ENCODE measurements around the gene IQSEC1. TPM values are rescaled to one million over a fixed set of nuclear protein-coding genes. Genes with fewer than 3 reads are reported as not detected.

Gene IQSEC1
- total and polyA plus RNA-seq, 2 donors (not counting 1 experiment from before 2014, with no cell fraction given) = 96.7 to 222 TPM

DNA sequence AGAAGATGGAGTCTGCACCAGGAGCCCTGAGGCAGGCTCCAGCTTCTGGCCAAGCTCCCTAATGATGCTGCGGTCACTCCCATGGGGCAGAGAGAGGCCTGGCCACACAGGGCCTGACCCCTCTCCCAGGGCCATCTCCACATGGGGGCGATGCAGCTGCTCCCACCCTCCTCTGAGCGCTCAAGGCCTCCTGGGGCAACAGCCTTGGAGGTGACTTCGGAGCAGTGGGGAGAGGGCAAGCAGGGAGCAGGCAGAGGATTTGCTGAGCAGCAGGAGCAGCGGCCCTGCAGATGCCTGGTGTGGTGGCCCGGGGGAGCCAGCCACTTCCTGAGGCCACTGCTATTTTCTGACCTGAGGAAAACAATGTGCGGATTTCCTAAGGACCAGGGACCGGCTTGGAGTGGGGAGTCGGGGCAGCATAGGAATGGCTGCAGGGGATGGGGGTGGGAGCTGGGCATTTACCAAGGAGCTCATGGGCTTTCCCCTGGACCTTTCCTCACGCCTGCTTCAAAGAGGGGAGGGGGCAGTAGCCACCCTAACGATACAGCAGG lies 150.3 kb downstream of the IQSEC1 start:
- H3K9me3 Mint-ChIP-seq (ENCODE audit: insufficient read depth) = no peaks in the 10 kb centered on the region
- CTCF ChIA-PET = no interaction called here
- Histone ChIP-seq H3K27ac (ENCODE audit: low read length in 2 of 2) (no peak overlapping the region), H2AFZ (ENCODE audit: insufficient read depth, low read depth, low read length, poor library complexity, severe bottlenecking) (no peak overlapping the region), H3K4me2 (replicated peaks; ENCODE audit: low read depth, low read length, poor library complexity, severe bottlenecking) (no peak overlapping the region), H4K20me1 (ENCODE audit: control insufficient read depth, insufficient read depth, low read length, poor library complexity, severe bottlenecking) (peaks cover 97% of the 10 kb centered on the region), H3K4me3 (ENCODE audit: control extremely low read depth in 1 of 5, extremely low read depth in 1 of 5, insufficient read depth in 1 of 5, low read depth in 2 of 5, low read length in 4 of 5) (no peak overlapping the region), H3K27me3 (replicated peaks in 1 of 4; ENCODE audit: control extremely low read depth in 1 of 4, control insufficient read depth in 3 of 4, insufficient read depth in 4 of 4, low read length in 3 of 4) (no peaks in the 10 kb centered on the region), H3K9me3 (ENCODE audit: control extremely low read depth in 1 of 3, control insufficient read depth in 2 of 3, insufficient read depth in 1 of 3, low read length in 2 of 3) (no peaks in the 10 kb centered on the region), H3K9ac (ENCODE audit: low read length) (no peak overlapping the region), H3K79me2 (ENCODE audit: control insufficient read depth, insufficient read depth, low read length) (peaks cover 68% of the 10 kb centered on the region), H3K4me1 (ENCODE audit: control insufficient read depth in 2 of 2, insufficient read depth in 2 of 2, low read length in 2 of 2) (peaks cover 15 to 27% of the 10 kb centered on the region in 2 donors), H3K36me3 (replicated peaks in 1 of 2; ENCODE audit: control extremely low read depth in 1 of 2, control insufficient read depth in 1 of 2, extremely low read depth in 1 of 2, insufficient read depth in 2 of 2, low read length in 1 of 2) (peaks cover 3 to 93% of the 10 kb centered on the region in 2 experiments)
- H3K27ac Mint-ChIP-seq = peak overlapping the region; percentile 67
- H3K4me1 Mint-ChIP-seq = peaks cover 32% of the 10 kb centered on the region
- no peak for ATAC-seq (ENCODE audit: low read depth)
- POLR2A ChIA-PET = no interaction called here
- 96% methylated on average over 10 of the region's 11 CpGs for WGBS (ENCODE audit: insufficient coverage)
- H3K27me3 Mint-ChIP-seq = no peaks in the 10 kb centered on the region
- intact Hi-C loops (cut with micrococcal nuclease) = no loop called here
- TF ChIP-seq, protein P1, sequence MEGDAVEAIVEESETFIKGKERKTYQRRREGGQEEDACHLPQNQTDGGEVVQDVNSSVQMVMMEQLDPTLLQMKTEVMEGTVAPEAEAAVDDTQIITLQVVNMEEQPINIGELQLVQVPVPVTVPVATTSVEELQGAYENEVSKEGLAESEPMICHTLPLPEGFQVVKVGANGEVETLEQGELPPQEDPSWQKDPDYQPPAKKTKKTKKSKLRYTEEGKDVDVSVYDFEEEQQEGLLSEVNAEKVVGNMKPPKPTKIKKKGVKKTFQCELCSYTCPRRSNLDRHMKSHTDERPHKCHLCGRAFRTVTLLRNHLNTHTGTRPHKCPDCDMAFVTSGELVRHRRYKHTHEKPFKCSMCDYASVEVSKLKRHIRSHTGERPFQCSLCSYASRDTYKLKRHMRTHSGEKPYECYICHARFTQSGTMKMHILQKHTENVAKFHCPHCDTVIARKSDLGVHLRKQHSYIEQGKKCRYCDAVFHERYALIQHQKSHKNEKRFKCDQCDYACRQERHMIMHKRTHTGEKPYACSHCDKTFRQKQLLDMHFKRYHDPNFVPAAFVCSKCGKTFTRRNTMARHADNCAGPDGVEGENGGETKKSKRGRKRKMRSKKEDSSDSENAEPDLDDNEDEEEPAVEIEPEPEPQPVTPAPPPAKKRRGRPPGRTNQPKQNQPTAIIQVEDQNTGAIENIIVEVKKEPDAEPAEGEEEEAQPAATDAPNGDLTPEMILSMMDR (IDR thresholded peaks at IDR 0.05) = no peak
- TF ChIP-seq EZH2 (IDR thresholded peaks at IDR 0.05; ENCODE audit: borderline replicate concordance, insufficient read depth, low read depth, low read length, poor library complexity, severe bottlenecking) = no peak
- DNase-seq = no peak
- no peak overlapping the region for H3K4me3 Mint-ChIP-seq

DNA sequence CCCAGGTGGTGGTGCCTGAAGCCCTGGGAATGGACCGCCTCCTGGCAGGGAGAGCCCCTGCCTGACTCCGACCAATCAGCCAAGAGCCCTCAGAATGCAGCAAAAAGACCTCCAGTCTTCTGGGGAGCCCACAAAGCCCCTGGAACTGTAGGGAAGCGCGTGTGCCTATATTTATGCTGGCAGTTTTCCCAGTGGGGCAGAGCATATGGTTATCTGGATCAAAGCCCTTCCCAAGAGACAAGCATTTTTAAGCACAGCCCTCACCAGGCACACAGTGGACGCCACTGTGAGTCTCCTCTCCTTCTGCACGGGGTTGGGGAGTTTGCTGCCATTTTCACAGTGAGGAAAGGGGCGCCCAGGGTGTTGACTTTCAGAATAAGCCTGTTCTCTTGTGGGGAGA lies 150.9 kb downstream of the IQSEC1 start:
- Histone ChIP-seq H3K27me3 (replicated peaks in 1 of 4; ENCODE audit: control extremely low read depth in 1 of 4, control insufficient read depth in 3 of 4, insufficient read depth in 4 of 4, low read length in 3 of 4) (no peaks in the 10 kb centered on the region), H3K9ac (ENCODE audit: low read length) (no peak overlapping the region), H2AFZ (ENCODE audit: insufficient read depth, low read depth, low read length, poor library complexity, severe bottlenecking) (no peak overlapping the region), H4K20me1 (ENCODE audit: control insufficient read depth, insufficient read depth, low read length, poor library complexity, severe bottlenecking) (peaks cover 97% of the 10 kb centered on the region), H3K4me2 (replicated peaks; ENCODE audit: low read depth, low read length, poor library complexity, severe bottlenecking) (no peak overlapping the region), H3K79me2 (ENCODE audit: control insufficient read depth, insufficient read depth, low read length) (peaks cover 62% of the 10 kb centered on the region), H3K4me1 (ENCODE audit: control insufficient read depth in 2 of 2, insufficient read depth in 2 of 2, low read length in 2 of 2) (peaks cover 15 to 27% of the 10 kb centered on the region in 2 donors), H3K36me3 (replicated peaks in 1 of 2; ENCODE audit: control extremely low read depth in 1 of 2, control insufficient read depth in 1 of 2, extremely low read depth in 1 of 2, insufficient read depth in 2 of 2, low read length in 1 of 2) (peaks cover 3 to 94% of the 10 kb centered on the region in 2 experiments), H3K4me3 (ENCODE audit: control extremely low read depth in 1 of 5, extremely low read depth in 1 of 5, insufficient read depth in 1 of 5, low read depth in 2 of 5, low read length in 4 of 5) (no peak overlapping the region), H3K27ac (ENCODE audit: low read length in 2 of 2) (no peak overlapping the region), H3K9me3 (ENCODE audit: control extremely low read depth in 1 of 3, control insufficient read depth in 2 of 3, insufficient read depth in 1 of 3, low read length in 2 of 3) (no peaks in the 10 kb centered on the region)
- no peak overlapping the region for H3K4me3 Mint-ChIP-seq
- no peaks in the 10 kb centered on the region for H3K27me3 Mint-ChIP-seq
- DNase-seq = no peak
- H3K9me3 Mint-ChIP-seq (ENCODE audit: insufficient read depth) = no peaks in the 10 kb centered on the region
- peak overlapping the region; percentile 67 for H3K27ac Mint-ChIP-seq
- H3K4me1 Mint-ChIP-seq = peaks cover 29% of the 10 kb centered on the region
- intact Hi-C loops (cut with micrococcal nuclease) = no loop called here
- no peak for TF ChIP-seq EZH2 (IDR thresholded peaks at IDR 0.05; ENCODE audit: borderline replicate concordance, insufficient read depth, low read depth, low read length, poor library complexity, severe bottlenecking)
- TF ChIP-seq, protein P1 (IDR thresholded peaks at IDR 0.05) = no peak
- POLR2A ChIA-PET = no interaction called here
- CTCF ChIA-PET = no interaction called here
- WGBS (ENCODE audit: insufficient coverage) = 100% methylated on average over 4 of the region's 7 CpGs
- no peak for ATAC-seq (ENCODE audit: low read depth)
